IPS DF 19.7 (cell line): Measurements from ENCODE around the gene ZNF385B.
"Not testable (repeated sequence)": the region's sequence is repeated elsewhere in the genome, so short reads cannot be mapped to it uniquely, and the experiment has no call there.

Experiments used
- DNase-seq: peaks from one replicate; pipeline ENCODE4 v3.0.0-alpha.2; 2013; ENCODE audit warnings: low read depth, low spot score

Gene ZNF385B

GRCh38 chr2:179802051-179802882 lies 59.1 kb downstream of the ZNF385B start:
- no peak for DNase-seq

GRCh38 chr2:179800776-179801175 lies 60.6 kb downstream of the ZNF385B start:
- DNase-seq, result no peak

- DNase-seq, result no peak
Observed at GRCh38 chr2:179796213-179797007, 65.0 kb downstream of the ZNF385B start.

- DNase-seq, result no peak
Observed at GRCh38 chr2:179793902-179794301, 67.5 kb downstream of the ZNF385B start.

- DNase-seq, result no peak
Observed at GRCh38 chr2:179793238-179793637, 68.2 kb downstream of the ZNF385B start.

GRCh38 chr2:179790235-179791217 lies 70.9 kb downstream of the ZNF385B start:
- no peak for DNase-seq

- no peak for DNase-seq
Observed at GRCh38 chr2:179788104-179788503, 73.3 kb downstream of the ZNF385B start.

GRCh38 chr2:179787601-179788000 lies 73.8 kb downstream of the ZNF385B start:
- DNase-seq, result no peak

- no peak for DNase-seq
Observed at GRCh38 chr2:179785902-179786301, 75.5 kb downstream of the ZNF385B start.

- DNase-seq, result not testable (repeated sequence)
Observed at GRCh38 chr2:179782346-179782745, 79.1 kb downstream of the ZNF385B start.

- DNase-seq, result no peak
Observed at GRCh38 chr2:179773986-179774385, 87.4 kb downstream of the ZNF385B start.

- no peak for DNase-seq
Observed at GRCh38 chr2:179772346-179772745, 89.1 kb downstream of the ZNF385B start.

GRCh38 chr2:179771791-179772190 lies 89.6 kb downstream of the ZNF385B start:
- no peak for DNase-seq

- DNase-seq, result no peak
Observed at GRCh38 chr2:179770029-179770428, 91.4 kb downstream of the ZNF385B start.

GRCh38 chr2:179769323-179769722 lies 92.1 kb downstream of the ZNF385B start:
- DNase-seq, result no peak

- no peak for DNase-seq
Observed at GRCh38 chr2:179768765-179769164, 92.6 kb downstream of the ZNF385B start.

- DNase-seq, result peak; percentile 33
Observed at GRCh38 chr2:179765666-179766065, 95.7 kb downstream of the ZNF385B start.

GRCh38 chr2:179764710-179765109 lies 96.7 kb downstream of the ZNF385B start:
- DNase-seq, result no peak

GRCh38 chr2:179758636-179759035 lies 102.8 kb downstream of the ZNF385B start:
- no peak for DNase-seq

GRCh38 chr2:179751163-179751809 lies 110.1 kb downstream of the ZNF385B start:
- no peak for DNase-seq

- no peak for DNase-seq
Observed at GRCh38 chr2:179749210-179749609, 112.2 kb downstream of the ZNF385B start.
